HG03135 (cell line): ENCODE results near the gene RASSF9.

ENCODE experiments used
- ATAC-seq: cut with Tn5 transposase; IDR thresholded peaks from one replicate; pipeline ENCODE4 v1.9.1; 2021; ENCODE audit warnings: mild to moderate bottlenecking, moderate library complexity; ENCODE audit not compliant: unreplicated experiment

RASSF9 gene

DNA sequence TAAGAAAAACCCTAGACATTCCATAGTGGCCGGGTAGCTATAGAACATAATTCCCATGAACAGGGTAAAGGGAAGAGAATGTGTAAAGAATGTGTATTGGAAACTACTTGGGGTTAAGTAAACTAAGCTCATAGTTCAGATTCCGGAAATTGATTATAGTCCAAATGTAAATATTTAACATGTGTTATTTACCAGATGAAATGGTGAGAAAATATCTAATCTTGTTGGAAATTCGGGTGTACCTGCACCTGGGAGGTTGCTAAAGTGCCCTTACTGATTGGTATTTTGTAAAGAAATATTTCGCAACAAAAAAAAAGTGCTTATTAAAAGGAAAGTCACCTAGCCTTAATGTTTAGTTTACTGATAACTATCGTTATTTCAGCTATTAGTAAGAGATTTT lies 14.4 kb downstream of the RASSF9 start:
- ATAC-seq, result no peak

- ATAC-seq, result no peak
Measured at GRCh38 chr12:85821206-85821605, 15.0 kb downstream of the RASSF9 start.

DNA sequence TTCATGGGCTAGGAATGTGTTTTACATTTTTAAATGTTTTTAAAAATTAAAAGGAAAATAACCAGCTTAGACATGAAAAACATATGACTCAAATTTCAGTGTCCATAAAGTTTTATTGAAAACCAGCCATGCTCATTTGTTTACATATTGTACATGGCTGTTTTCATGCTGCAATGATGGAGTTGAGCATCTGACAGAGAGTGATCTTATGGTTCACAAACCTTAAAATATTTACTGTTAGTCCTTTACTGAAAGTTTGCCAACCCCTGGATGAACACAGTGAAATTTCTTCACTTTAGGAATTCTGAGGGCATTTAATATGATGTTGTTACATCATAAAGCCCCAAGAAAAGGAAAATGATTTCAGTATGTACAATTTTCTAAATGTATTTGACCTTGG lies 16.1 kb downstream of the RASSF9 start:
- ATAC-seq, result no peak

- ATAC-seq, result no peak
Measured at GRCh38 chr12:85814741-85815140, 21.5 kb downstream of the RASSF9 start.

DNA sequence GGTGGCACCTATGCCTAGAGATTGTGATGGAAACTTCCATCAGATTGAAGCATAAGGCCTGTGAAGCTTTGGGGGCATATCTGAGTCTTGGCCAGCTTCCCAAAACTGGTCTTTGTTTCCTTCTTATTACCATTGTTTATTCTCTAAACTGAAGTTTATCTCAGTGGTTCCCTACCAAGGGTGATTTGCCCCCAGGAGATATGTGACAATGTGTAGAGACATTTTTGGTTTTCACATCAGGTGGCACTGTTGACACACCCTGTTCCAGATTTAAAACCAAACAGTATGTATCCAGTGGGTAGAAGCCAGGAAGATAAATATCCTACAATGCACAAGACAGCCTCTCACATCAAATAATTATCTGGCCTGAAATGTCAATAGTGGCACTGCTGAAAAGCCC lies 22.1 kb downstream of the RASSF9 start:
- no peak for ATAC-seq

DNA sequence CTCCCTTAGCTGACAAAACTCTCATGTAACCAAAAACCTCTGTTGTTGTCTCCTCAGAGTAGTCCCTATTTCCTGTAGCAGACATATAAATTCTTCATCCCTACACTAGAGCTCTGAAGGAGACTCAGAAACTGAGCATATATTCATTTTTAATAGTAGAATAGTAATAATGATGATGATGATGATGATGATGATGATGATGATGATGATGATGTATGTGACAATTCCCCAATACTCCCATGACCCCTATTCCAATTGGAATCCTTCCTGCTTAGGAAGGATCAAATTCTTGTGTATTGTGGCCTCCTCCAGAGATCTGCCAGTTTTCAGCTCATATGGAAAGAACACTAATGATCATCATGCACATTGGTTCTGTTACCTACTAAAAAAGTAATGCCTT lies 26.7 kb downstream of the RASSF9 start:
- ATAC-seq, result no peak

DNA sequence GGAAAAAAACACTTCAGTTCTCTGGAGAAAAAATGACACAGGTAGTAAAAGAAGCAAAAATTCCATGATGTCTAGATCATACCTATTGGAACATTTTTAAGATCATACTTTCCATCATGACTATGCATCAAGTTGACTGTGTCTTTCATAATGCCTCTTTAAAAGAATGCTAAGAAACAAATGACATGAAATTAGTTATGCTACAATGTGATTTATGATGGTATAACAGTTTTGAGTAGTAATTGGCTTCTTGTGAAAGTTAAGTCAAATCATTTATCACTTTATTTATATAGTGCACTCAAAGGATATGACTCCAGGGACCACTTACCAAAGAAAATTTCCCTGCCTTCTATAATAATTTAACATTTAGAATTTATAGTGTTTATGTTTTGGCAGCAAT lies 28.5 kb downstream of the RASSF9 start:
- ATAC-seq, result no peak

- ATAC-seq, result no peak
Measured at GRCh38 chr12:85805654-85806053, 30.6 kb downstream of the RASSF9 start.

DNA sequence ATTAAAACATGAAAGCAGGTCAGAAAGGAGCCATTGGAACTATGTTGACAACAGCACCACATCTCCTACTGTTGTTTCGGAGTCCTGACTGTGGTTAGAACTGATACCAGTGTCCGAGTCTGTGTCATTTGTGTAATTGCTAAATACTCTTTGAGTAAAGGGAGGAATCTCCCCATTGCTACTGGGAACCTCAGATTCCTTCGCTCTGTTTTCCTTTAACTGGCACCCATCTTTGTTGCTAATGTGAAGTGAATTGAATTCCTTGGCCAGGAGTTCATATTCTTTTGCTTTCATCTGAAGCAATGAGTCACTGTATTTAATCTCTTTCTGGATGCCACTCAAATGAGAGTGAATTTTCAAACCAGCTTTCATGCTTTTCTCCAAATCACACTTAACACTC lies 31.5 kb downstream of the RASSF9 start:
- no peak for ATAC-seq

- ATAC-seq, result no peak
Measured at GRCh38 chr12:85803923-85804322, 32.3 kb downstream of the RASSF9 start.

DNA sequence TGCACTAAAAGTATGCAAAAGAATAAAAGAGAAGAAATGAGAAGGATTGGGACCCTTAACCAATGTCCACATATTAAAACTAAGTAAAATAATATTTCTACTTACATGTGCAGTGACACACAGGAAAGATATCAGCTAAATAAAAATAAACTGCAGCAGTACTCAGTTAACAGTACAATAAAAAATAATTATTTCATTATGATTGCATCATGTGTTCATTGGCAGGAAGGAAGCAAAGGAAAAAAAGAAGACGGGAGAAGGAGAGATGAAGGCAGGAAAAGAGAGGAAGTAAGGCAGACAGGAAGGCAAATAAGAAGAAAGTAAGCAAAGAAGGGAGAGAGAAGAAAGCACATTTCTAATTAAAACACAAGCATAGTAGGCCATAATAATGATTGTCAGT lies 33.0 kb downstream of the RASSF9 start:
- ATAC-seq, result no peak

DNA sequence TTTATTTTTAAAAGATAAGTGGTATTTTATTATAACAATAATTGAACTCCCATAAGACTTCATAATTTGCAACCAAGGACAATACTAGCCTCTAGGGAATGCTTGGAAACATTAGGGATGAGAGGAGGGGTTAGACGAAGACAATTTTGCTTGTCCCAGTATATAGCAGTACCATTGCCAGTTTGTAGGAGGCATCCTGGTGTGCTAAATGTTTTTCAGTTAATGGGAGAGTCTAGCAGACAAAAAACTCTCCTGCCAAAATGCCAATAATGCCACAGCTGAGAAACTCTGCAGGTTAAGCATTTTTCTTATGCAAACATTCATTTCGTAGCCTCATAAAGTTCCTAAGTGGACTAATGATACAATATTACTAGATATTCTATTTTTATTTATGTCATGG lies 38.1 kb downstream of the RASSF9 start:
- no peak for ATAC-seq

- no peak for ATAC-seq
Measured at GRCh38 chr12:85796001-85796400, 40.2 kb downstream of the RASSF9 start.

- no peak for ATAC-seq
Measured at GRCh38 chr12:85794531-85794930, 41.7 kb downstream of the RASSF9 start.

- ATAC-seq, result no peak
Measured at GRCh38 chr12:85784096-85784720, 52.0 kb downstream of the RASSF9 start.

GRCh38 chr12:85782711-85783110 lies 53.5 kb downstream of the RASSF9 start:
- no peak for ATAC-seq

- no peak for ATAC-seq
Measured at GRCh38 chr12:85781766-85782165, 54.4 kb downstream of the RASSF9 start.

- ATAC-seq, result no peak
Measured at GRCh38 chr12:85779768-85780167, 56.4 kb downstream of the RASSF9 start.

GRCh38 chr12:85775091-85775490 lies 61.1 kb downstream of the RASSF9 start:
- no peak for ATAC-seq

GRCh38 chr12:85765453-85765869 lies 70.7 kb downstream of the RASSF9 start:
- ATAC-seq, result no peak

- no peak for ATAC-seq
Measured at GRCh38 chr12:85759623-85760022, 76.6 kb downstream of the RASSF9 start.

- ATAC-seq, result no peak
Measured at GRCh38 chr12:85759091-85759490, 77.1 kb downstream of the RASSF9 start.

DNA sequence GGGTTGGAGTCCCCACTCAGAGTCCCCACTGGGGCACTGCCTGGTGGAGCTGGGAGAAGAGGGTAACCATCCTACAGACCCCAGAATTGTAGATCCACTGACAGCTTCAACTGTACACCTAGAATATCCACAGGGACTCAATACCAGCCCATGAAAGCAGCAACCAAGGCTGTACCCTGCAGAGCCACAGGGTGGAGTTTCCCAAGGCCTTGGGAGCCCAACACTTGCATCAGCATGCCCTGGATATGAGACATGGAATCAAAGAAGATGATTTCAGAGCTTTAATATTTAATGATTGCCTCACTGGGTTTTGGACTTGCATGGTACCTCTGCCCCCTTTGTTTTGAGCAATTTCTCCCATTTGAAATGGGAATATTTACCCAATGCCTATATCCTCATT lies 80.4 kb downstream of the RASSF9 start:
- ATAC-seq, result no peak
